HEK293 (cell line): Measurements from ENCODE around the gene MUC5B.

Experiments
- CTCF ChIP-seq: fragments of 450-650 bp; formaldehyde crosslinking; IDR thresholded peaks from 2 replicates; pipeline ENCODE4 v1.5.1; 2016; ENCODE audit warnings: missing biosample characterization, missing genetic modification characterization
- ELK4 ChIP-seq: IDR thresholded peaks from 2 replicates; pipeline ENCODE4 v1.6.1; 2011; ENCODE audit warnings: mild to moderate bottlenecking, low read depth, low read length, borderline replicate concordance
- HOXC10 ChIP-seq: sonication (generic); formaldehyde crosslinking; IDR thresholded peaks from 2 replicates; pipeline ENCODE4 v1.8.1; 2023; ENCODE audit warnings: mild to moderate bottlenecking, missing genetic modification reagents
- KLF10 ChIP-seq: fragments of 450-650 bp; IDR thresholded peaks from 2 replicates; pipeline ENCODE4 v1.5.1; 2018; ENCODE audit warnings: missing biosample characterization, mild to moderate bottlenecking, missing genetic modification characterization
- KLF9 ChIP-seq: fragments of 450-650 bp; formaldehyde crosslinking; IDR thresholded peaks from 2 replicates; pipeline ENCODE4 v1.5.1; 2016; ENCODE audit warnings: missing biosample characterization, missing genetic modification characterization, low read depth
- PRDM1 ChIP-seq: fragments of 450-650 bp; formaldehyde crosslinking; IDR thresholded peaks from 2 replicates; pipeline ENCODE4; 2016; ENCODE audit warnings: missing biosample characterization, missing genetic modification characterization
- RBAK ChIP-seq: fragments of 450-650 bp; formaldehyde crosslinking; IDR thresholded peaks from 2 replicates; pipeline ENCODE4 v1.5.1; 2016; ENCODE audit warnings: missing biosample characterization, missing genetic modification characterization
- REPIN1 ChIP-seq: fragments of 450-650 bp; formaldehyde crosslinking; IDR thresholded peaks from 2 replicates; pipeline ENCODE4 v1.5.1; 2017; ENCODE audit warnings: missing biosample characterization, missing genetic modification characterization, low read depth
- SETDB1 ChIP-seq: IDR thresholded peaks from one replicate; pipeline ENCODE4 v1.6.1; 2017; ENCODE audit warnings: mild to moderate bottlenecking, low read length, moderate library complexity, mixed read lengths; ENCODE audit not compliant: insufficient read length
- SP2 ChIP-seq: fragments of 450-650 bp; formaldehyde crosslinking; IDR thresholded peaks from 2 replicates; pipeline ENCODE4 v1.5.1; 2016; ENCODE audit warnings: missing biosample characterization, missing genetic modification characterization
- SP3 ChIP-seq: fragments of 450-650 bp; formaldehyde crosslinking; IDR thresholded peaks from 2 replicates; pipeline ENCODE4 v1.5.1; 2016; ENCODE audit warnings: missing biosample characterization, missing genetic modification characterization
- TCF7L2 ChIP-seq: IDR thresholded peaks from 2 replicates; pipeline ENCODE4 v1.6.1; 2011; ENCODE audit warnings: low read depth, mild to moderate bottlenecking, inconsistent platforms, low read length, moderate library complexity, borderline replicate concordance
- ZBTB21 ChIP-seq: fragments of 450-650 bp; formaldehyde crosslinking; IDR thresholded peaks from 2 replicates; pipeline ENCODE4 v1.5.1; 2017; ENCODE audit warnings: missing biosample characterization, missing genetic modification characterization
- ZFP3 ChIP-seq: fragments of 450-650 bp; formaldehyde crosslinking; IDR thresholded peaks from 2 replicates; pipeline ENCODE4 v1.5.1; 2016; ENCODE audit warnings: low read depth, missing biosample characterization, missing genetic modification characterization
- ZFP41 ChIP-seq: fragments of 450-650 bp; formaldehyde crosslinking; IDR thresholded peaks from 2 replicates; pipeline ENCODE4 v1.5.1; 2016; ENCODE audit warnings: missing biosample characterization, missing genetic modification characterization, borderline replicate concordance
- ZNF112 ChIP-seq: fragments of 450-650 bp; formaldehyde crosslinking; IDR thresholded peaks from 2 replicates; pipeline ENCODE4 v1.5.0; 2017; ENCODE audit warnings: missing biosample characterization, missing genetic modification characterization
- ZNF148 ChIP-seq: fragments of 450-650 bp; formaldehyde crosslinking; IDR thresholded peaks from 2 replicates; pipeline ENCODE4 v1.5.0; 2017; ENCODE audit warnings: missing biosample characterization, missing genetic modification characterization, borderline replicate concordance
- ZNF16 ChIP-seq: fragments of 450-650 bp; formaldehyde crosslinking; IDR thresholded peaks from 2 replicates; pipeline ENCODE4 v1.5.1; 2016; ENCODE audit warnings: low read depth, missing biosample characterization, missing genetic modification characterization
- ZNF19 ChIP-seq: fragments of 450-650 bp; formaldehyde crosslinking; IDR thresholded peaks from 2 replicates; pipeline ENCODE4; 2016; ENCODE audit warnings: missing biosample characterization, missing genetic modification characterization, low read depth
- ZNF292 ChIP-seq: fragments of 450-650 bp; formaldehyde crosslinking; IDR thresholded peaks from 2 replicates; pipeline ENCODE4 v1.5.1; 2016; ENCODE audit warnings: low read depth, missing biosample characterization, missing genetic modification characterization, borderline replicate concordance
- ZNF350 ChIP-seq: fragments of 450-650 bp; formaldehyde crosslinking; IDR thresholded peaks from 2 replicates; pipeline ENCODE4 v1.5.0; 2017; ENCODE audit warnings: missing biosample characterization, mild to moderate bottlenecking, missing genetic modification characterization
- ZNF354C ChIP-seq: fragments of 450-650 bp; formaldehyde crosslinking; IDR thresholded peaks from 2 replicates; pipeline ENCODE4 v1.5.1; 2016; ENCODE audit warnings: missing biosample characterization, missing genetic modification characterization, low read depth, borderline replicate concordance
- ZNF37A ChIP-seq: fragments of 450-650 bp; IDR thresholded peaks from 2 replicates; pipeline ENCODE4 v1.5.1; 2018; ENCODE audit warnings: missing biosample characterization, missing genetic modification characterization
- ZNF48 ChIP-seq: fragments of 450-650 bp; formaldehyde crosslinking; IDR thresholded peaks from 2 replicates; pipeline ENCODE4 v1.5.1; 2016; ENCODE audit warnings: missing biosample characterization, missing genetic modification characterization
- ZNF488 ChIP-seq: fragments of 450-650 bp; formaldehyde crosslinking; IDR thresholded peaks from 2 replicates; pipeline ENCODE4 v1.5.1; 2016; ENCODE audit warnings: missing biosample characterization, missing genetic modification characterization
- ZNF544 ChIP-seq: fragments of 450-650 bp; formaldehyde crosslinking; IDR thresholded peaks from 2 replicates; pipeline ENCODE4 v1.5.0; 2017; ENCODE audit warnings: missing biosample characterization, missing genetic modification characterization
- ZNF558 ChIP-seq: fragments of 450-650 bp; formaldehyde crosslinking; IDR thresholded peaks from 2 replicates; pipeline ENCODE4 v1.5.1; 2016; ENCODE audit warnings: missing biosample characterization, missing genetic modification characterization
- ZNF561 ChIP-seq: fragments of 450-650 bp; IDR thresholded peaks from 2 replicates; pipeline ENCODE4 v1.5.1; 2018; ENCODE audit warnings: missing biosample characterization, missing genetic modification characterization, borderline replicate concordance
- ZNF580 ChIP-seq: fragments of 450-650 bp; formaldehyde crosslinking; IDR thresholded peaks from 2 replicates; pipeline ENCODE4 v1.5.1; 2016; ENCODE audit warnings: missing biosample characterization, missing genetic modification characterization
- ZNF585B ChIP-seq: fragments of 450-650 bp; formaldehyde crosslinking; IDR thresholded peaks from 2 replicates; pipeline ENCODE4 v1.5.1; 2016; ENCODE audit warnings: missing biosample characterization, missing genetic modification characterization
- ZNF639 ChIP-seq: fragments of 450-650 bp; formaldehyde crosslinking; IDR thresholded peaks from 2 replicates; pipeline ENCODE4 v1.5.1; 2016; ENCODE audit warnings: missing biosample characterization, missing genetic modification characterization
- ZNF664 ChIP-seq: fragments of 450-650 bp; formaldehyde crosslinking; IDR thresholded peaks from 2 replicates; pipeline ENCODE4 v1.5.1; 2016; ENCODE audit warnings: missing biosample characterization, missing genetic modification characterization
- ZNF701 ChIP-seq: fragments of 450-650 bp; formaldehyde crosslinking; IDR thresholded peaks from 2 replicates; pipeline ENCODE4 v1.5.1; 2016; ENCODE audit warnings: missing biosample characterization, missing genetic modification characterization

The MUC5B gene

GRCh38 chr11:1309498-1310317 is 86.8 kb downstream of the MUC5B start, which contains the start of gene TOLLIP (continued):
- TF ChIP-seq ZNF37A (tag by site-specific recombination) (no peak), ZNF16 (tag by site-specific recombination) (no peak), RBAK (tag by site-specific recombination) (no peak), ZFP41 (tag by site-specific recombination) (no peak), ZNF488 (tag by site-specific recombination) (no peak), ZNF544 (no peak), ZNF112 (no peak), ZBTB21 (no peak), ZNF350 (tag by site-specific recombination) (no peak), ZNF580 (tag by site-specific recombination) (no peak), ZNF148 (tag by site-specific recombination) (no peak), ZNF664 (no peak), ZNF19 (no peak), KLF9 (tag by site-specific recombination) (no peak), KLF10 (tag by site-specific recombination) (0 out of 2 replicates have a peak, but pooled peaks have one; percentile 77), ZNF48 (no peak), ZNF639 (tag by site-specific recombination) (no peak), ZNF701 (tag by site-specific recombination) (no peak), ZNF292 (tag by site-specific recombination) (no peak), ZNF354C (tag by site-specific recombination) (no peak), ZNF558 (tag by site-specific recombination) (no peak), CTCF (tag by site-specific recombination) (peak; percentile 83), SP3 (tag by site-specific recombination) (no peak), SP2 (peak; percentile 29; the same call in 1 of the 2 replicates), PRDM1 (tag by site-specific recombination) (no peak), ZNF585B (tag by site-specific recombination) (no peak), HOXC10 (CRISPR knock-in tag) (no peak), SETDB1 (peak; percentile 47), ZFP3 (tag by site-specific recombination) (no peak), ELK4 (no peak), ZNF561 (tag by site-specific recombination) (no peak), REPIN1 (tag by site-specific recombination) (no peak), TCF7L2 (no peak)
